ENCODE measurements around the gene ZDHHC8.

Gene ZDHHC8

GRCh38 chr22:20099099-20099711, 32.4 kb upstream of the ZDHHC8 start:
- TF ChIP-seq CTCF (conservative IDR thresholded peaks at IDR 0.05; ENCODE audit: low read length): no peak
- no peak for DNase-seq (ENCODE audit: low read depth)
- H3K4me3 ChIP-seq (ENCODE audit: low read length): no peak overlapping the region

GRCh38 chr22:20101638-20102037, 30.0 kb upstream of the ZDHHC8 start:
- H3K4me3 ChIP-seq (ENCODE audit: low read length): no peak overlapping the region
- DNase-seq (ENCODE audit: low read depth): no peak
- TF ChIP-seq CTCF (conservative IDR thresholded peaks at IDR 0.05; ENCODE audit: low read length): no peak

GRCh38 chr22:20102203-20102780, 29.3 kb upstream of the ZDHHC8 start:
- no peak overlapping the region for H3K4me3 ChIP-seq (ENCODE audit: low read length)
- no peak for TF ChIP-seq CTCF (conservative IDR thresholded peaks at IDR 0.05; ENCODE audit: low read length)
- DNase-seq (ENCODE audit: low read depth): no peak

- no peak for DNase-seq (ENCODE audit: low read depth)
- TF ChIP-seq CTCF (conservative IDR thresholded peaks at IDR 0.05; ENCODE audit: low read length): no peak
- H3K4me3 ChIP-seq (ENCODE audit: low read length): no peak overlapping the region
Observed at GRCh38 chr22:20105456-20106204, 26.0 kb upstream of the ZDHHC8 start.

GRCh38 chr22:20106205-20106848, 25.3 kb upstream of the ZDHHC8 start:
- no peak for TF ChIP-seq CTCF (conservative IDR thresholded peaks at IDR 0.05; ENCODE audit: low read length)
- no peak for DNase-seq (ENCODE audit: low read depth)
- H3K4me3 ChIP-seq (ENCODE audit: low read length): no peak overlapping the region

GRCh38 chr22:20106849-20107237, 24.8 kb upstream of the ZDHHC8 start:
- TF ChIP-seq CTCF (conservative IDR thresholded peaks at IDR 0.05; ENCODE audit: low read length): no peak
- no peak for DNase-seq (ENCODE audit: low read depth)

More at GRCh38 chr22:20106849-20107237, 24.8 kb upstream of the ZDHHC8 start:
- no peak overlapping the region for H3K4me3 ChIP-seq (ENCODE audit: low read length)
